ENCODE measurements around the gene ZSWIM4.
"Not testable (repeated sequence)": the region's sequence is repeated elsewhere in the genome, so short reads cannot be mapped to it uniquely, and the experiment has no call there.

Gene ZSWIM4

GRCh38 chr19:13794757-13795589 is at the start of gene ZSWIM4:
TSS of gene ZSWIM4 (plus strand) at chr19:13795443. CDS start at chr19:13795649, 206 bp downstream.
- DNase-seq (ENCODE audit: insufficient read length, low spot score) (peak; percentile 99), FAIRE-seq (peak; percentile 89)

DNA sequence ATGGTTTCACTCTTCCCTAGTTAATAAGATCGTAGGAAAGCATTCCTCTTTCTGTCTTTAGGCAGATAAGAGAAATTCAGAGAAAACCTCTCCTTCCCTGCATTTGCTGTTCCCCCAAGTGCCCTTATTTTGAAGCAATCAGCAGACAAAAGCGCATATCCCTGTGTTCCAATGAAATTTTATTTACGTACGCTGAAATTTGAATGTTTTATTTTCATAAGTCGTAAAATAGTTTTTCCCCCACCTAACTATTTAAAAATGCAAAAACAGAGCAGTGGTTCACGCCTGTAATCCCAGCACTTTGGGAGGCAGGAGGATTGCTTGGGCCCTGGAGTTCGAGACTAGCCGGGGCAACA is 48.2 kb upstream of the ZSWIM4 start:
- no peak for FAIRE-seq

GRCh38 chr19:13748169-13748828 is 46.9 kb upstream of the ZSWIM4 start:
- FAIRE-seq, result no peak
- no peak for DNase-seq (ENCODE audit: insufficient read length, low spot score)

More for the DNA sequence above, 48.2 kb upstream of the ZSWIM4 start:
- DNase-seq (ENCODE audit: insufficient read length, low spot score), result no peak

DNA sequence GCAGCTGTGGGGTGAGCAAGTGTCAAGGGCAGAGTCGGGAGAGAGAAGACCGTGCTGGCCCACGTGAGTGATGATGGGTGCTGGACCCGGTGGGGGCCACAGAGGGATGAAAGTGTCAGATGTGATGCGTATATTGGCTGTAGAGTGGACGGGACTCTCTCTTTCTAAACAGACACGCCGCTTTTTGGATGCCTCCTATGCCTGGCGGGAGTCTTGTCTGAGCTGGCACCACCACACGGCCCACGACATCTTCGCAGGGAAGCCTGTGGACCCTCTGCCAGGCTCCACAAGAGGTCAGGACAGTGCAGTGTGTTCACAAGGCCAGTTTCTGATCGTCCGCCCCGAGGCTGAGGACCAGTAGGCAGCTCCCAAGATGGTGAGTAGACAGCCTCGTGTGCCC is 43.8 kb upstream of the ZSWIM4 start:
- FAIRE-seq (no peak), DNase-seq (ENCODE audit: insufficient read length, low spot score) (no peak)

GRCh38 chr19:13753622-13754021 is 41.6 kb upstream of the ZSWIM4 start:
- FAIRE-seq, result not testable (repeated sequence)

GRCh38 chr19:13756210-13756609 is 39.0 kb upstream of the ZSWIM4 start:
- no peak for DNase-seq (ENCODE audit: insufficient read length, low spot score)
- FAIRE-seq, result no peak

More at GRCh38 chr19:13753622-13754021, 41.6 kb upstream of the ZSWIM4 start:
- DNase-seq (ENCODE audit: insufficient read length, low spot score), result not testable (repeated sequence)

DNA sequence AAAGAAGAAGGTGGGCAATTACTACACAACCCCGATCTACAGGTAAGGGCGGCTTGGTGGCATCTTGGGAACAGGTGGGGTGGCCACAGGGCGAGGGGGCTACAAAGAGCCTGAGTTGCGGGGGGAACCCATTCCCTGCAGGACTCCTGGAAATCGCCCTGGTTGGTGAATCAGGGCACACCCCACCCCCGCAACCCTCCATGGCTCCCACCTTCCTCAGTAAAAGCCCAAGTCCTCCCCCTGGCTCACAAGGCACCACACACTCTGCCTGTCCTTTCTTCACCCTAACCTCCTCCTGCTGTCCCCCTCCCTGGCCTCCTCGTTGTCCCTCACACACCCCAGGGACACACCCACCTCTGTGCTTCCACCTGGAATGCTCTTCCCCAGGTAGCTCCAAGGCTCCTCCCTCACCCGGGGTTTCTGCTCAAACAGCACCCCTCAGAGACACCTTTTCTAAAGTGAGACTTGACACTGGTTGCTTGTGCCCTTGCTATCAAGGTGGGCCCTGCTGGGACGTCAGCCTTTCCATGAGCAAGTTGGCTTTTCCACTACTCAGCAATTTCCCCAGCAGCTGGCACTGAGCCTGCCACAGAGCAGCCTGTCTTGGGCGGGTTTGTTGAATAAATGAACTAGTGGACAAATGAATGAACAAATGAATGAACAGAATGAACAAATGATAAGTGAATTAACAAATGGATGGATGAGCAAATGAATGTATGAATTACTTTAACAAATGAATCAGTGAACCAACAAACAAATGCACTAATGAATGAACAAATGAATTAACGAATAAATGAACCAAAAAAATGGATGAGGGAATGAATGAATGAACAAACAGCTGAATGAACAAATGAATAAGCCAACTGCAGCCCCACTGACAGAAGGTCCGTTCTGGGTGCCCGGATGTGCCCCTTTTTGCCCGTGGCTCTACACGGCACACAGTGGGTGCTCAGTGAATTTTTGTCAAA is 37.2 kb upstream of the ZSWIM4 start:
- DNase-seq (ENCODE audit: insufficient read length, low spot score) (no peak), FAIRE-seq (no peak)

GRCh38 chr19:13758795-13759194 is 36.4 kb upstream of the ZSWIM4 start:
- DNase-seq (ENCODE audit: insufficient read length, low spot score) (no peak), FAIRE-seq (no peak)

GRCh38 chr19:13761423-13761822 is 33.8 kb upstream of the ZSWIM4 start:
- DNase-seq (ENCODE audit: insufficient read length, low spot score), result no peak
- FAIRE-seq, result no peak

DNA sequence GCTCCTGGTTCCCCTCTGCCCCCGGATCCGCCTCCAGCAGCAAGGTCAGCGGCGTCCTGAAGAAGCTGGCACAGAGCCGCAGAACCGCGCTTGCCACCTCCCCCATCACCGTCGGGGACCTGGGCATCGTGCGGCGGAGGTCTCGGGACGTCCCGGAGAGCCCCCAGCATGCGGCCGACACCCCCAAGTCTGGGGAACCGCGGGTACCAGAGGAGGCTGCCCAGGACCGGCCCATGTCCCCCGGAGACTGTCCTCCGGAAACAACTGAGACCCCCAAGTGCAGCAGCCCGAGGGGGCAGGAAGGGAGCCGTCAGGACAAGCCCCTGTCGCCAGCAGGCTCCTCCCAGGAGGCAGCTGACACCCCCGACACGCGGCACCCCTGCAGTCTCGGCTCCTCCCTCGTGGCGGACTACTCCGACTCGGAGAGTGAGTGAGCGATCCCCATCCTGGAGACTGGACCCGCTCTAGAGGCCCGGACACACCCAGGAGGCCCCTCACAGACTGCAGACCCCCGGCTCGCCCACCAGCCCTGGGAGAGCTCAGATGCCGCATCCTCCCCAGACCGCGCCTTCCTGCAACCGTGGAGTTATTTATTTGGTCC is 32.5 kb upstream of the ZSWIM4 start:
- FAIRE-seq, result no peak
- no peak for DNase-seq (ENCODE audit: insufficient read length, low spot score)

- no peak for FAIRE-seq
- no peak for DNase-seq (ENCODE audit: insufficient read length, low spot score)
These were observed 32.0 kb upstream of the ZSWIM4 start for GRCh38 chr19:13763265-13763664.

- DNase-seq (ENCODE audit: insufficient read length, low spot score), result peak; percentile 87
- peak; percentile 74 for FAIRE-seq
These were observed 31.0 kb upstream of the ZSWIM4 start, which contains the start of gene MRI1 for GRCh38 chr19:13764101-13764807. TSS of gene MRI1 (plus strand) at chr19:13764522. CDS start at chr19:13764589, 67 bp downstream.

DNA sequence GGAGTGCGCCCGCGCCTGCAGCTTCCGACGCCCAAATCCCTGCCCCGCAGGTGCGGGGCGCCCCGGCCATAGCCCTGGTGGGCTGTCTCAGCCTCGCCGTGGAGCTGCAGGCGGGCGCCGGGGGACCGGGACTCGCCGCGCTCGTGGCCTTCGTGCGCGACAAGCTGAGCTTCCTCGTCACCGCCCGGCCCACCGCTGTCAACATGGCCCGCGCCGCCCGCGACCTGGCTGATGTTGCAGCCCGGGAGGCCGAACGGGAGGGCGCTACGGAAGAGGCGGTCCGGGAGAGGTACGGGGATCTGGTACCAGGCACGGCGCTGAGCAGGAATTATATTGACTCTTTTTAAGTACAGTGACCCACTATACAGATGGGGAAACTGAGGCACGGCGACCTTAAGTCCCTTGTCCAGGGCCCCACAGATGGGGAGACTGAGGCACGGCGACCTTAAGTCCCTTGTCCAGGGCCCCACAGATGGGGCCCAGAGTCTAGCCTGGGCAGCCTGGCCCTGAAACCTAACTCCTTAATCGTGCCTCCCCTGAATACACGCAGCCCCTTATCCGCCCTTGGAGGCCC is 30.3 kb upstream of the ZSWIM4 start:
- no peak for FAIRE-seq
- no peak for DNase-seq (ENCODE audit: insufficient read length, low spot score)

GRCh38 chr19:13765395-13766094 is 29.7 kb upstream of the ZSWIM4 start:
- peak; percentile 64 for FAIRE-seq

DNA sequence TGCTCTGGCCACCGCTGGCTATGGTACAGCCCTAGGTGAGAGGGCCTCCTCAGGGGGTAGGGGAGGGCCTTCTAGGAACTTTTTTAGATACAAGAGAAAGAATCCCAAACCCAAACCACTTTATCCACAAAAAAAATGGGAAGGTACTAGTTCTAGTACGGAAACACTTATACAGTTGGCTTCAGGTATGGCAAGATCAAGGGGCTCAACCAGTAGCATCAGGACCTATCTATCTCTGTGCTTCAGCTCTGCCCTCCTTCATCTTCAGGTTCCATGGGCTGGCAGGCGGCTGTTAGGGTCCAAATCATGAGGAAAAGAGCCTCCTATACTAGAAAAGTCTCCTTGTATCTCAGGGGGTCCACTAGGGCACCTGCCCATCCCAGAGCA is 29.2 kb upstream of the ZSWIM4 start:
- no peak for FAIRE-seq

More at GRCh38 chr19:13765395-13766094, 29.7 kb upstream of the ZSWIM4 start:
- DNase-seq (ENCODE audit: insufficient read length, low spot score), result no peak

DNA sequence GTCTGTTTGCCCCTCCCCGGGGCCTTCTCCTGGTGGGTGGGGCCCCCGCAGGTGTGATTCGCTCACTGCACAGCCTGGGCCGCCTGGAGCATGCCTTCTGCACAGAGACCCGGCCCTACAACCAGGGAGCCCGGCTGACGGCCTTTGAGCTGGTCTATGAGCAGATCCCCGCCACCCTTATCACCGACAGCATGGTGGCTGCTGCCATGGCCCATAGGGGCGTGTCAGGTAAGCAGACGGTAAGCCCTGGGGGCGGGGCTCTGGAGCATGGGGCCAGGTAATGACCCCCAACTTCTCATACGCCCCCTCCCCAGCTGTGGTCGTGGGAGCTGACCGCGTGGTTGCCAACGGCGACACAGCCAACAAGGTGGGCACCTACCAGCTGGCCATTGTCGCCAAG is 26.7 kb upstream of the ZSWIM4 start:
- FAIRE-seq (no peak), DNase-seq (ENCODE audit: insufficient read length, low spot score) (no peak)

More for the DNA sequence above, 29.2 kb upstream of the ZSWIM4 start:
- no peak for DNase-seq (ENCODE audit: insufficient read length, low spot score)

DNA sequence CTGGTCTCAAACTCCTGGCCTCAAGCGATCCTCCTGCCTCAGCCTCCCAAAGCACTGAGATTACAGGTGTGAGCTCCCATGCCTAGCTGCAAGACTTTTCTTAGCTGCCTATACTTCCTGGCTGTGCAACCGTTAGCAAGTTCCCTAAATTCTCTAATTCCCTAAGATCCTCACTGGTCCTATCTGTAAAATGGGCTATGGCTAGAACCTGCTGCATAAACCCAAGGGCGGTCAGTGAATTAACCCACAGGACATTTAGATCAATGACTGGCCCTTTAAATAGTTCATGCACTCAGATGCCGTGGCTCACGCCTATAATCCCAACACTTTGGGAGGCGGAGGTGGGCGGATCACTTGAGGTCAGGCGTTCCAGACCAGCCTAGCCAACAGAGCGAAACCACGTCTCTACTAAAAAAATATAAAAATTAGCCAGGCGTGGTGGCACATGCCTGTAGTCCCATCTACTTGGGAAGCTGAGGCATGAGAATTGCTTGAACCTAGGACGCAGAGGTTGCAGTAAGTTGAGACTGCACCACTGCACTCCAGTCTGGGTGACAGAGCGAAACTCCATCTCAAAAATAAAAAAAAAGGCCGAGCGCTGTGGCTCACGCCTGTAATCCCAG is 25.1 kb upstream of the ZSWIM4 start:
- FAIRE-seq (no peak), DNase-seq (ENCODE audit: insufficient read length, low spot score) (no peak)

Data from HTR-8/SVneo (cell line).